NT2/D1 (cell line): ENCODE results near the gene ORMDL3.

Experiments
- DNase-seq: peaks from one replicate; pipeline ENCODE4 v3.0.0-alpha.2; 2011; ENCODE audit warnings: low read depth, low spot score
- H3K27me3 ChIP-seq: 2 replicates; pipeline ENCODE4 v1.6.0; 2011; ENCODE audit warnings: mild to moderate bottlenecking; ENCODE audit not compliant: insufficient read length, insufficient read depth
- H3K36me3 ChIP-seq: 2 replicates; pipeline ENCODE4 v1.6.1; 2011; ENCODE audit warnings: mild to moderate bottlenecking, low read length, mixed read lengths; ENCODE audit not compliant: insufficient read depth, insufficient read length
- H3K4me1 ChIP-seq: 2 replicates; pipeline ENCODE4 v1.5.1; 2011; ENCODE audit not compliant: insufficient read depth, insufficient read length
- H3K4me3 ChIP-seq: 2 replicates; pipeline ENCODE4 v1.5.1; 2011; ENCODE audit warnings: low read depth; ENCODE audit not compliant: insufficient read length
- H3K9ac ChIP-seq: 2 replicates; pipeline ENCODE4 v1.6.0; 2011; ENCODE audit warnings: low read depth; ENCODE audit not compliant: insufficient read length
- H3K9me3 ChIP-seq: 2 replicates; pipeline ENCODE4 v1.5.1; 2011; ENCODE audit warnings: mild to moderate bottlenecking, low read length; ENCODE audit not compliant: insufficient read depth
- SUZ12 ChIP-seq: IDR thresholded peaks from 2 replicates; pipeline ENCODE4 v1.6.1; 2011; ENCODE audit not compliant: insufficient read length, insufficient read depth; ENCODE audit errors: extremely low read depth
- YY1 ChIP-seq: IDR thresholded peaks from 2 replicates; pipeline ENCODE4 v1.6.1; 2011; ENCODE audit not compliant: insufficient read length, insufficient read depth
- ZNF274 ChIP-seq: IDR thresholded peaks from 2 replicates; pipeline ENCODE4 v1.6.1; 2011; ENCODE audit warnings: mild to moderate bottlenecking, low read depth, low read length

The ORMDL3 gene

GRCh38 chr17:39946551-39947330 lies 19.3 kb upstream of the ORMDL3 start:
- TF ChIP-seq SUZ12: no peak
- no peak for TF ChIP-seq ZNF274
- TF ChIP-seq YY1: no peak
- no peaks in the 10 kb centered on the region; the same call in 1 of the 2 replicates for H3K9me3 ChIP-seq
- H3K4me1 ChIP-seq: peaks cover 13% of the 10 kb centered on the region
- H3K9ac ChIP-seq: no peak overlapping the region
- no peak overlapping the region for H3K4me3 ChIP-seq
- no peaks in the 10 kb centered on the region for H3K36me3 ChIP-seq
- H3K27me3 ChIP-seq: peaks cover 18% of the 10 kb centered on the region
- DNase-seq: no peak

DNA sequence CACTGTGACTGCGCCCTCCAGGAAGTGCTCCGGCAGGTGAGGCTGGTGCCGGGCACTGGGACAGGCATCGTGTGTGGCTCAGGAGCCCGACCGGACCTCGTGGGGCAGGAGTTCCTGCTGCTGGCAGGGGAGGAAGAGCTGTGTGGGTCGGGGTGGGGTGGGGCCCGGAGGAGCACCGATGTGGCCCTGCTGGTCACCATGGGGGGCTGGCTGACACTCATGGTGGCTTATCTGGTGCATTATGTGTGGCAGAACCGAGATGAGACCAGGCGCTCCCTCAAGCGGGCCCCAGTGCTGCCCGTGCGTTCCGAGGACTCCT lies 17.0 kb upstream of the ORMDL3 start:
- H3K4me1 ChIP-seq: peaks cover 12% of the 10 kb centered on the region
- no peaks in the 10 kb centered on the region; the same call in 1 of the 2 replicates for H3K9me3 ChIP-seq
- no peak overlapping the region for H3K4me3 ChIP-seq
- H3K27me3 ChIP-seq: peaks cover 8% of the 10 kb centered on the region
- DNase-seq: no peak
- no peak overlapping the region for H3K9ac ChIP-seq
- no peaks in the 10 kb centered on the region for H3K36me3 ChIP-seq
- TF ChIP-seq SUZ12 (no peak), YY1 (no peak), ZNF274 (no peak)

DNA sequence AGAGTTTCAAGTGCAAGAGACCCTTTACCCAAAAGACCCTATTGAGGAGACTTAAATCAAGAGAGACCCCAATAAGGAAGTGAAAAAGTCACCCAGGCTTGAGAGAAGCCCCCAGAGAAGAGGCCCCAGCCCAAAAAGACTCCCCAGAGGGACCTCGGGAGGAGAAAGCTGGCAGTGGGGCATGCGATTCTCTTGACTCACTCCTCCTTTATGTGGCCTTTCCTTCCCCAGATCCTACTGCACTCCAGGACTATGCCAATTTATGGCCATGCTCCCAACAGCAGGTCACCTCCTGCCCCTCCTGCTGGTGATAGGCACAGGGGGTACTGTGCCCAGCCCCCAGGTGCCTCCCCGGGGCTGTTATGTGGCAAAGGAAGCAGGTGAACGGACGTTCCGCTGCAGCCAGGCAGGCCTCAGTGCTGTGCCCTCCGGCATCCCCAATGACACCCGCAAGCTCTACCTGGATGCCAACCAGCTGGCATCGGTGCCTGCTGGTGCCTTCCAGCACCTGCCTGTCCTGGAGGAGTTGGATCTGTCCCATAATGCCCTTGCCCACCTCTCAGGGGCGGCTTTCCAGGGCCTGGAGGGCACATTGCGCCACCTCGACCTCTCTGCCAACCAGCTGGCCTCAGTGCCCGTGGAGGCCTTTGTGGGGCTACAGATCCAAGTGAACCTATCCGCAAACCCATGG lies 16.4 kb upstream of the ORMDL3 start:
- TF ChIP-seq ZNF274: no peak
- TF ChIP-seq SUZ12: no peak
- no peak for TF ChIP-seq YY1
- Histone ChIP-seq H3K27me3 (peaks cover 8% of the 10 kb centered on the region), H3K9ac (no peak overlapping the region), H3K4me1 (peaks cover 12% of the 10 kb centered on the region), H3K36me3 (no peaks in the 10 kb centered on the region), H3K9me3 (no peaks in the 10 kb centered on the region; the same call in 1 of the 2 replicates), H3K4me3 (no peak overlapping the region)
- DNase-seq: no peak

- no peak for DNase-seq
- Histone ChIP-seq H3K9me3 (no peaks in the 10 kb centered on the region; the same call in 1 of the 2 replicates), H3K4me1 (peaks cover 9% of the 10 kb centered on the region), H3K27me3 (peaks cover 8% of the 10 kb centered on the region), H3K4me3 (no peak overlapping the region), H3K9ac (no peak overlapping the region), H3K36me3 (no peaks in the 10 kb centered on the region)
- no peak for TF ChIP-seq SUZ12
- TF ChIP-seq YY1: no peak
- no peak for TF ChIP-seq ZNF274
Observed at GRCh38 chr17:39939588-39940419, 12.4 kb upstream of the ORMDL3 start.

DNA sequence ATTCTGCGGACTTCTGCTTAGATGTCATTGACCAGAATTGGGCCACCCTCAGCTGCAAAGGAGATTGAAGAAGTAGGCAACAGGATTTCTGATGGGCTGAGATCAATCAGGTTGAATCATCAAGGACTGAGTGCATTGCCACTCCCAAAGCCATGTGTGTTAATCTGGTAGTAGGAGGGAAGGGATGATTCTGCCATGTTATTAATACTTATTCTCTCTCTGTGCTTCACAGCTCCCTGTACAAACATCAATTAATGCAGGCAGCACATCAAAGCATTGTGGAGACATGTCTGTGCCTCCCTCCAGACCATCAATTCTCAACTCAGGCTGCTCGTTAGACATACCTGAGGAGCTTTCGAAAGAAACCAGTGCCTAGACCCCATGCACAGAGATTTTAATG lies 11.7 kb upstream of the ORMDL3 start:
- no peak for DNase-seq
- no peak overlapping the region for H3K9ac ChIP-seq
- H3K36me3 ChIP-seq: no peaks in the 10 kb centered on the region
- no peaks in the 10 kb centered on the region; the same call in 1 of the 2 replicates for H3K9me3 ChIP-seq
- H3K4me1 ChIP-seq: peaks cover 9% of the 10 kb centered on the region
- TF ChIP-seq YY1 (no peak), ZNF274 (no peak), SUZ12 (no peak)
- H3K4me3 ChIP-seq: no peak overlapping the region
- peaks cover 8% of the 10 kb centered on the region for H3K27me3 ChIP-seq

- H3K4me3 ChIP-seq: no peak overlapping the region
- no peaks in the 10 kb centered on the region for H3K36me3 ChIP-seq
- TF ChIP-seq SUZ12: no peak
- TF ChIP-seq YY1: no peak
- no peak for TF ChIP-seq ZNF274
- no peak for DNase-seq
- H3K9ac ChIP-seq: no peak overlapping the region
- peaks cover 7% of the 10 kb centered on the region for H3K27me3 ChIP-seq
- H3K9me3 ChIP-seq: no peaks in the 10 kb centered on the region; the same call in 1 of the 2 replicates
- peaks cover 13% of the 10 kb centered on the region for H3K4me1 ChIP-seq
Observed at GRCh38 chr17:39938140-39938869, 10.9 kb upstream of the ORMDL3 start.

DNA sequence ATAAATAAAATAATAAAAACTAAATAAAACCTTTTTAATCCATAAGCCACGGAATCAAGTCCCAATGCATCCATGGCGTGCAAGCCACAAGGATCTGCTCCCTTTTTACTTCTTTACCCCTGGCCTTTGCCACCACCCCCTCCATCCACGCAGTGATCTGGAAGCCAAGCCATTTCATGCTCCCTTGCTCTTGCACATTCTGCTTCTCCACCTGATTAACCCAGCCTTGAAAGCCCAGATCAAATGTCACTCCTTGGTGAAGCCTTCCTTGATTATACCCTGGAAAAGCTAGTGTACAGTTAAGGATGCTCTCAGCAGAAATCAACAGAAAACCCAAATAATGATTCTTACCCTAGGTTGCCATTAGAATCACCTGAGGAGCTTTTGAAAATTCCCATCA lies 10.0 kb upstream of the ORMDL3 start:
- TF ChIP-seq ZNF274: no peak
- no peak for TF ChIP-seq SUZ12
- TF ChIP-seq YY1: no peak
- no peak overlapping the region for H3K9ac ChIP-seq
- no peaks in the 10 kb centered on the region for H3K36me3 ChIP-seq
- no peaks in the 10 kb centered on the region; the same call in 1 of the 2 replicates for H3K9me3 ChIP-seq
- H3K4me1 ChIP-seq: peaks cover 13% of the 10 kb centered on the region
- no peaks in the 10 kb centered on the region for H3K27me3 ChIP-seq
- DNase-seq: no peak
- no peak overlapping the region for H3K4me3 ChIP-seq
